Effector memory CD4-positive, alpha-beta T cell (primary cell): Measurements from ENCODE around the gene ATG7.

Experiments used
- DNase-seq, 3 donors: peaks; one replicate each; pipeline ENCODE4 v3.0.0-alpha.2; 2020
- H3K27ac ChIP-seq: 2 replicates; pipeline ENCODE4 v1.7.0; 2013; ENCODE audit warnings: mild to moderate bottlenecking, low read length, moderate library complexity; ENCODE audit not compliant: insufficient read depth, poor library complexity, severe bottlenecking
- H3K27me3 ChIP-seq: replicated peaks from 2 replicates; pipeline ENCODE4 v1.7.0; 2013; ENCODE audit warnings: mild to moderate bottlenecking, low read length; ENCODE audit not compliant: insufficient read depth, control insufficient read depth, poor library complexity, severe bottlenecking
- H3K36me3 ChIP-seq: 2 replicates; pipeline ENCODE4 v1.7.0; 2013; ENCODE audit warnings: mild to moderate bottlenecking, low read length, moderate library complexity; ENCODE audit not compliant: control insufficient read depth, insufficient read depth
- H3K4me1 ChIP-seq: 2 replicates; pipeline ENCODE4 v1.7.0; 2013; ENCODE audit warnings: low read length, mild to moderate bottlenecking; ENCODE audit not compliant: control insufficient read depth, insufficient read depth, poor library complexity, severe bottlenecking
- H3K4me3 ChIP-seq: 2 replicates; pipeline ENCODE4 v1.7.0; 2013; ENCODE audit warnings: low read length, low read depth, mild to moderate bottlenecking; ENCODE audit not compliant: insufficient read depth, poor library complexity, severe bottlenecking
- H3K9me3 ChIP-seq: 2 replicates; pipeline ENCODE4 v1.7.0; 2013; ENCODE audit warnings: mild to moderate bottlenecking, low read length, moderate library complexity; ENCODE audit not compliant: control insufficient read depth

ATG7 gene

DNA sequence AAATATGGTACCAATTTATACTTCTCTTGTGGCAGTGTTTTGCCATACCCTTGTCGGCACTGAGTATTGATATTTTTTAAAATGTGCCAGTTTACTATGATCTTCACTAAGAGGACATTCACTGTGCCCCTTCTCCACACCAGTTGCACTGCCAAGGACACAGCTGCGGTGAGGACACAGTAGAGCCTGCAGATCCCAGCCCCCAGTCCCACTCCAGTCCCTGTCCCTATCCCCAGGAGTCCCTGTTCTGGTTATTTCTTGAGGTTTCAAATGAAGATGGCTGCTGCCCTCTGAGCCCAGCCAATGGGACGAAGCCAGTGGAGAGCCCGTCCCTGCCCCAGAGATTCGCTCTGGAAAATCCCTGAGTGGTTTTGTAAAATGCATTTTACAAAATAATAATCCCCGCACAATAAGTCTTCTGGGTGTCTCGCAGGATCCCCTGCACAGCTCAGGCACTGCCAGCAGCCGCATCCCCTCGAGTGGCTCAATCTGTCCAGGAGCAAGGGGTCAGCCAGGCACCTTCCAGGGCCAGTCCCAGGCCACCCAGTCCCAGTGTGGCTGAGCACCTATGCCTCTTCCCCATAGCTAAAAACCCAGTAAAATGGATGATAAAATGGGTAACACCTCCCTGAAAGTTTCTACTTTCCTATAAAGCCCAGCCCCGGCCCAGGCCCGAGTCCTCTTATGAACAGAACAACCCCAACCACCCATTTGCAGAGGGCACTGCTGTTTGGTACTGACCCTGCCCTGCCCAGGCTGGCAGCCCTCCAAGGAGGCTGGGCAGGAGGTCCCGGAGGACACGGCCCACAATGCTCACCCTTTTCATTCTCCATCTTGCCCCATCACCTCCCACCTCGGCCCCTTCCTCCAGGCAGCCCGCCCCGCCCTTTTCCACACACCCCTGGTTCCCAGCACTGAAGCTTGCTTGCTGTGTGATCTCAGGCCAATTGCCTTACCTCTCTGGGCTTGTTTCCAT lies 280.4 kb downstream of the ATG7 start:
- no peaks in the 10 kb centered on the region for H3K9me3 ChIP-seq
- no peaks in the 10 kb centered on the region for H3K27me3 ChIP-seq
- H3K27ac ChIP-seq = no peak overlapping the region
- H3K4me3 ChIP-seq = no peak overlapping the region
- peaks cover 23% of the 10 kb centered on the region for H3K36me3 ChIP-seq
- no peaks in the 10 kb centered on the region for H3K4me1 ChIP-seq
- no peak for DNase-seq

DNA sequence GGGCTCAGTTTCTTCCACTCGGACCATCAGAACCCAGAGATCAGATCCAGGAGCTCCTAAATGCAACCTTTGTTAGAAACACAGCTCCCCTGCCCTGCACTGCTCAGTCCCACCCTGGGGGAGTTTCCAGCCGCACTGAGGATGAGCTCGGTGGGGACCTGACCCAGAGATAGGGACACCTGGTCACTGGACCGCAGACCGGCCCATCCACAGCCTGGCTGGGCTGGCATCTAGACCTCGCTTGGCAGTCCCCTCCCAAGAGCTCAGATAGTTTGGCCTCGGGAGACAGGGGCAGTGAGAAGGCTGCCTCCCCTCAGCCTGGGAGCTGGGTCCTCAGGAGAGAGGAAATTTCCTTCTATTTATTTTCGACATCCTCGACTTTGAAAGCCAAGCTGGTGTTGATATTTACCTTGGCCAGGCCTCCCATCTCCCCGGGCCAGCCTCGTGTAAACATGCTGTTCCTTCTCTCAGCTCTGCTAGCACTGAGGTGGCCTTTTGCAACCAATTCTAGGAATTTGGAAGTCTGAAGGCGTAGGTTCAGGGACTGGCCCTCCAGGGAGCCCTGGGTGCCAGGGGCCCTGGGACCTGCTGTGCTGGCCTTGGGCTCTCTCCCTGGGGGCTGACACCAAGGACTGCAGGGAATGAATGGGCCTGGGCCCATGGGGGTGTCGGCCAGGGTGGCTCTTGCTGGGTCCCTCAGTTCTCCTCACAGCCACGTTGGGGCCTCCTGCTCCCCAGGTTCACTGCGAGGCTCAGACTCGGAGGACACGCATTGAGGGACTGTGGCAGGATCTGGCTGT lies 281.4 kb downstream of the ATG7 start:
- no peak for DNase-seq

DNA sequence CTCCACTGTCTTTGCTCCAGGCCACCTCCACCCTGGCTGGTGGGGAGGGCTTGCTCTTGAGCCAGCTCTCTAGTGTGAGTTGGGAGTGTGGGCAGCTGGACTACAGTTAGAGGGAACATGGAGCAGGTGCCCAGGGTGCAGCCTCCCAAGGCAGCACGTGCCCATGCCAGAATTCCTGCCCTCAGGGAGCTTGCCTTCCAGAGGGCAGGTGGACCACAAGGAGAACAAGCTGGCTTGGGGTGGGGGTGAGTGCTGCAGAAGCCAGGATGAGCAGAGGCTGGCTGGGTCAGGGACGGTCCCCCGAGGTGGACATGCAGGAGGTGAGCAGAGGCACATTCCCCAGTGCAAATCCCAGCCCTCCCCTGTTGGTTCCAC lies 282.0 kb downstream of the ATG7 start:
- Histone ChIP-seq H3K4me3 (no peak overlapping the region), H3K36me3 (peaks cover 26% of the 10 kb centered on the region), H3K27ac (no peak overlapping the region), H3K27me3 (no peaks in the 10 kb centered on the region), H3K9me3 (no peaks in the 10 kb centered on the region), H3K4me1 (no peaks in the 10 kb centered on the region)
- no peak for DNase-seq

More for the DNA sequence above, 281.4 kb downstream of the ATG7 start:
- Histone ChIP-seq H3K27ac (no peak overlapping the region), H3K9me3 (no peaks in the 10 kb centered on the region), H3K4me1 (no peaks in the 10 kb centered on the region), H3K4me3 (no peak overlapping the region), H3K36me3 (peaks cover 23% of the 10 kb centered on the region), H3K27me3 (no peaks in the 10 kb centered on the region)

DNA sequence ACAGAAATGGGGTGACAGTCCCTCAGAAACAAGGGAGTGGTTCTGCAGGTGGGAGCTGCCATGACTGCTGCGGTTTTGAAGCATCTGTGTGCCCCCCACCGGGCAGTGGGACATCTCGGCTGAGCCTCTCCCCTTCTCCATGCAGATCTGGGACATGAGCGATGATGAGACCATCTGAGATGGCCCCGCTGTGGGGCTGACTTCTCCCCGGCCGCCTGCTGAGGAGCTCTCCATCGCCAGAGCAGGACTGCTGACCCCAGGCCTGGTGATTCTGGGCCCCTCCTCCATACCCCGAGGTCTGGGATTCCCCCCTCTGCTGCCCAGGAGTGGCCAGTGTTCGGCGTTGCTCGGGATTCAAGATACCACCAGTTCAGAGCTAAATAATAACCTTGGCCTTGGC lies 282.5 kb downstream of the ATG7 start:
- Histone ChIP-seq H3K36me3 (peaks cover 28% of the 10 kb centered on the region), H3K4me1 (no peaks in the 10 kb centered on the region), H3K27me3 (no peaks in the 10 kb centered on the region), H3K27ac (no peak overlapping the region), H3K9me3 (no peaks in the 10 kb centered on the region), H3K4me3 (no peak overlapping the region)
- DNase-seq = no peak

DNA sequence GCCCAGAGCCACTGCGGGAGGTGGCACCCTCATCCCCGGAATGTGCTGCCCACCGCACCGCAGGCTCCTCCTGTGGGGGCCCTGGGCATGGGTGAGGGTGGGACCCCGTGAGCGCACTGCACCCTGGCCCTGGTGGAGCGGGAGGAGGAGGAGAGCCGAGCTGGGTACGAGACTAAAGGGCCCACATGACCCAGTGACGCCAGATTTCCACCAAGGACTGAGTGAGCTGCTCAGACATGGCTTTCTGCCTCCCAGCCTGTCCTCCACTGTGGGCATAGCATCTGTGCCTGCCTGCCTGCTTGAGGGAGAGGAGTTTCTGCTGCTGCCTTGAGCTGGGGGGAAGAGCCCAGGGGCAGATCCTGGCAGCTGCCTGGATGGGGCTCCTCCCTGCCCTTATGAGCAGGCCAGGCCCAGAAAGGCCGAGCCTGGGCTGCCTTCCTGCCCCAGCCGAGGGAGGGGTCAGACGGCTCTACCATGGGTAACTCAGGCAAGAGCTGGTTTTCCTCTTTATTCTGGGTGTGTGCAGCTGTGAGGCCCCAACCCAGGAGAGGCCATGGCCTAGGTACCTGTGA lies 283.1 kb downstream of the ATG7 start:
- H3K36me3 ChIP-seq = peaks cover 34% of the 10 kb centered on the region
- no peak overlapping the region for H3K4me3 ChIP-seq
- no peak overlapping the region for H3K27ac ChIP-seq
- no peak for DNase-seq
- H3K9me3 ChIP-seq = no peaks in the 10 kb centered on the region
- H3K27me3 ChIP-seq = no peaks in the 10 kb centered on the region
- H3K4me1 ChIP-seq = no peaks in the 10 kb centered on the region

DNA sequence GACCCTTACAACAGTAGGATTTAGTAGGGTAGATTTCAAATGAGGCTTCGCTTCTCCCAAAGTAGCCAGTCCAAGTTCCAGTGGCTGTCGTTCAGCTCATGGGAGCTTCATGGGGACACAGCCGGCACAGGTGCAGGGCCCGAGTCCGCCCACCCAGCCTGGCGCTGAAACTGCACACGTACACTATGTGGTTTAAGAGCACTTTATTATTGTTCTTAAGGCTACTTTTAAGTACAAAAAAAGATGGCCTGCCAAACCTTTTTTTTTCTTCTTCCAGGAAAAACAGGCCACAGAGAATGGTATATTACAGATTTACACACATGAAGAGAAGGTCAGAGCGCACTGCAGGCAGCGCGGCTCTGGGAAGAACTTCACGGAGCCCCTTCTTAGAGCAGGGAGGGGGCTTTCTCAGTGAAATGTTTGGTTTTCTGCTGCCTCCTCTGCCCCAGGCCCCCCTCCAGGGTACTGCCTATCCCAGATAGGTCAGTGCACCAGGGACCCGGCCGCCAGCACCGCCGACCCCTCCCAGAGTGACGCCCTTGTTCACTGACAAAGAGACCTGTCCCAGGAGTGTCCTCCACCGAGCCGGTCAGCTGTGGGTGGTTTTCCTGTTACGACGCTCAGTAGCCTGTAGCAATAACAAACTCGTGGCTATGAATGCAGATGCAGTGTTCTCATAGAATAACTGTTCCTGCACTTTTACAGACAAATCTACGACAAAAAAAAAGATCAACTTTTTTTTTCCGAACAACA lies 283.9 kb downstream of the ATG7 start:
- H3K4me3 ChIP-seq = no peak overlapping the region
- no peak for DNase-seq
- H3K9me3 ChIP-seq = no peaks in the 10 kb centered on the region
- peaks cover 35% of the 10 kb centered on the region for H3K36me3 ChIP-seq
- H3K4me1 ChIP-seq = no peaks in the 10 kb centered on the region
- no peaks in the 10 kb centered on the region for H3K27me3 ChIP-seq
- no peak overlapping the region for H3K27ac ChIP-seq

DNA sequence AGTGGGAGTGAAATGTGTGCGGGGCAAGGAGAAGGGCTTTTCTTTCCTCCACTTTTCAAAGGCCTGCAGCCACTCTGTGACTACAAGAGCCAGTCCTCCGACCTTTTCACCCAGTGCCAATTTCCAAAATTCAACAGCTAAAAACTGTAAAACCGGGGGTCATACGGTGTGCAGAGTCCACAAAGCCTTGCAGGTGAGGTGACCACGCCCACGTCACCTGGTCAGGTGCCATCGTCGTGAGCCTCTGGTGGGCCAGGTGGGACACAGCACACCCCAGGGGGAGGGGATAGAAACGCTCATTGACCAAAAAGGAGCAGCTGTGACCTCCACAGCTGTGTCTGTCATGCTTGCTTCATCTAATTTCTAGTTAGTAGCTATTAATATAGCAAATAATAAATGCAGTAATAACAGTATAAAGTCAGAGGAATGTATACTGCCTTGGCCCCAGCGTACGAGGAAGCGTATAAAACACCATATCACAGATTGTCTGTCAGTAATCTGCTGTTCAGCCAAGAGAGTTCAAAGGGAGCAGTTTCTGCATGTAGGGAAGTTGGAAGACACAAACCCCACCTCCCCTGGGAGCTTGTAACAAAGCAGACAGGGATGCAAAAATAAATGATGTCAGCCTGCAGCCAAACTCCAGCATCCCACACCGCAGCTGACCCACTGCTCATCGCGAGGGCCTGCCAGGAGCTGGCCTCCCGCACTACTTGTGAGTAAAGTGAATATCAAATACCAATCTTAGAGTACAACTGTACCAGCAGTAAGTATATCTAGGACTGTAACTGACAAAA lies 284.9 kb downstream of the ATG7 start:
- Histone ChIP-seq H3K9me3 (no peaks in the 10 kb centered on the region), H3K36me3 (peaks cover 39% of the 10 kb centered on the region), H3K4me1 (no peaks in the 10 kb centered on the region), H3K27ac (no peak overlapping the region), H3K27me3 (no peaks in the 10 kb centered on the region), H3K4me3 (no peak overlapping the region)
- DNase-seq = no peak

DNA sequence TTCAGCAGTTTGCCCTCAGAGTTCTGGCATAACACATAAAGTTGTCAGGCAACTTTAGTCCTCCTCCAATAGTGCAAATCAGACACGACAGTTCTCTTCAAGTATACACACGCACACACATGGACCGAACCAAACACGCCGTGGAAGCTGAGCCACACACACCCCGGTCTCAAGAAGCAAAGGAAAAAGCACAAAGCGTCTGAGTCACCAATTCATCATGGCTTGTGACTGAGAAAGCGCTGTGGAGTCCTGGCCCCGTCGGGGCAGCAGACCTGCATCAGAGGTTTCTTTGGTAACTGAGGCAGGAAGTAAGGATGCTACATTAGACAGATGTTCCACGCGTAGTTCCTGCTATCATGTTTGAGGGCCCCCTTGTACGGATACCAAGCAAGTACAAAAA lies 285.8 kb downstream of the ATG7 start:
- H3K27ac ChIP-seq = no peak overlapping the region
- no peaks in the 10 kb centered on the region for H3K9me3 ChIP-seq
- no peaks in the 10 kb centered on the region for H3K27me3 ChIP-seq
- H3K36me3 ChIP-seq = peaks cover 47% of the 10 kb centered on the region
- no peaks in the 10 kb centered on the region for H3K4me1 ChIP-seq
- DNase-seq = no peak
- H3K4me3 ChIP-seq = no peak overlapping the region

DNA sequence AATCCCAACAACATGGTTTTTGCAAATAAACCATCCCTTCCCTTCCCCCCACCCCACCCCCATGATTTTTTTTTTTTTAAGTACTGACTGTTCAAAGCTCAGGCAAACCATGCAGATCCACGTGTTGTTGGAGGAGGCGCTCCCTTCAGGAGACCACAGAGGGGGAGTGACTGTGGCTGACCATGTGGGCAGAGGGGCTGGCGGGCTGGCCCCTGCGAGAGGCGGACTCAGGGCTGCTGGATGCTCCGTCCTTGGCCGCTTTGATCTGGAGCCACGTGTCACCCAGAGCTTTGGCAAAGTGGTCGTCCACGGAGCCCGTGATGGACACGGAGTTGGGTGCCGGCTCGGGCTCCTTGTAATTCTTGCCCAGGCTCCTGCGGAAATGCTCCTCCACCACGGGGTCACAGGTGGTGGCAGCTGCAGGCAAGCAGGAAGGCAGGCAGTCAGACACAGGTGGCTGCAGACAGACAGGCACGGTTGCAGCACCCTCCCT lies 286.3 kb downstream of the ATG7 start:
- Histone ChIP-seq H3K9me3 (no peaks in the 10 kb centered on the region), H3K36me3 (peaks cover 52% of the 10 kb centered on the region), H3K27ac (no peak overlapping the region), H3K4me1 (no peaks in the 10 kb centered on the region), H3K27me3 (no peaks in the 10 kb centered on the region), H3K4me3 (no peak overlapping the region)
- no peak for DNase-seq
